ENCODE results near the gene RBMS3.
"Not testable (repeated sequence)": the region's sequence is repeated elsewhere in the genome, so short reads cannot be mapped to it uniquely, and the experiment has no call there.

The RBMS3 gene

GRCh38 chr3:29618395-29619282 lies 337.8 kb downstream of the RBMS3 start:
- no peak for DNase-seq (ENCODE audit: low read depth in 2 of 2)

- no peak for DNase-seq (ENCODE audit: low read depth in 2 of 2)
These were observed 338.8 kb downstream of the RBMS3 start for GRCh38 chr3:29619676-29620075.

GRCh38 chr3:29627136-29628117 lies 346.6 kb downstream of the RBMS3 start:
- no peak for DNase-seq (ENCODE audit: low read depth in 2 of 2)

GRCh38 chr3:29628795-29629194 lies 347.9 kb downstream of the RBMS3 start:
- no peak for DNase-seq (ENCODE audit: low read depth in 2 of 2)

GRCh38 chr3:29635888-29636287 lies 355.0 kb downstream of the RBMS3 start:
- no peak for DNase-seq (ENCODE audit: low read depth in 2 of 2)

GRCh38 chr3:29637068-29637467 lies 356.2 kb downstream of the RBMS3 start:
- no peak for DNase-seq (ENCODE audit: low read depth in 2 of 2)

GRCh38 chr3:29639578-29640290 lies 358.9 kb downstream of the RBMS3 start:
- no peak for DNase-seq (ENCODE audit: low read depth in 2 of 2)

GRCh38 chr3:29642393-29643033 lies 361.6 kb downstream of the RBMS3 start:
- DNase-seq (ENCODE audit: low read depth in 2 of 2) = no peak

GRCh38 chr3:29643034-29643425 lies 362.2 kb downstream of the RBMS3 start:
- DNase-seq (ENCODE audit: low read depth in 2 of 2) = no peak

DNA sequence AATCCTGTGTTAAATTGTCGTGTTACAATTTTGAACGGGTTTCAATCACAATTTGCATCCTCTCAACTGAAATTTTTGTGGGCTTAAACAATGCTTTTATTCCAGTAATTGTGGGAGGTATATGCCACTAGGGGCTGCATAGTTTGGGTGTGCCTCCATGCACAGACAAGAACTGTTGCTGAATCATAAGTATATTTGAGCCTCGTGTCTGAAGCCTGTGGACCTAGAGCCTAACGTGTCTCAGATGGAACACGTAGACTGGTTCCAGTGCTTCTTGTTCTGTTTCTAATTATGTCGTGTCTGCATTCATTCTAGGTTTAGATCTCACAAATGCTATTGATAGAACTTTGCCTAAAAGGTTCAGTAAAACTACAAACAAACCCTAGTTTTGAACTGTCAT lies 363.4 kb downstream of the RBMS3 start:
- DNase-seq (ENCODE audit: low read depth in 2 of 2) = no peak

DNA sequence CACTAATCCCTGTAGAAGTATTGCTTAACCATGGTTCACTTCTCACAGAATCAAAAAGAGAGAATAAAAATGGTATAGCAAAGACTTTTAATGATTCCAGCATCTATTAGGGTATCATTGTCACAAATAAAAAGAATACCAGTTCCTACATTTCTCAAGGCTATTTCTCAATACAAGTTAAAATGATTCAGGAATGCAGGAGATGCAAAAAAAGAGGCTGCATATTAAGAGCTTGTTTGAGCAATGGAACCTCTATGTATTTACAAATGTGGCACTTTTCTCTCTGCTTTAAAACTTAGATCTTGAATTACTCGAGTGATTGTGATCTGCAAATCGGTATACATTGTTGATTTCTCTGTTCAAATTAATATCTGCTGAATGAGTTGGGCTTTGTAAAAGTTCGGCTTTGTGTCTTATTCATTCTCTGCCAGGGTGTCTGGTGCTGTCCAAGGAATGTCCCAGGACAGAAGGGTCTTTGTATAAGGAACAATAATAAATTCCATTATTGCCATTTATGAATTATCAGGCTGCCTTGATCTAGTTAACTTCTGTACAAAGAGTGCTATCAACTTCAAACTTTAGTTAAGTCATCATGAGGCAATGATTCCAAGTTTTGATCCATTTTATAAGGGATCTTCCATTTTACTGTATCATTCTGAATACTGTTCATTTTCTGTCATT lies 364.2 kb downstream of the RBMS3 start:
- DNase-seq (ENCODE audit: low read depth in 2 of 2) = no peak

DNA sequence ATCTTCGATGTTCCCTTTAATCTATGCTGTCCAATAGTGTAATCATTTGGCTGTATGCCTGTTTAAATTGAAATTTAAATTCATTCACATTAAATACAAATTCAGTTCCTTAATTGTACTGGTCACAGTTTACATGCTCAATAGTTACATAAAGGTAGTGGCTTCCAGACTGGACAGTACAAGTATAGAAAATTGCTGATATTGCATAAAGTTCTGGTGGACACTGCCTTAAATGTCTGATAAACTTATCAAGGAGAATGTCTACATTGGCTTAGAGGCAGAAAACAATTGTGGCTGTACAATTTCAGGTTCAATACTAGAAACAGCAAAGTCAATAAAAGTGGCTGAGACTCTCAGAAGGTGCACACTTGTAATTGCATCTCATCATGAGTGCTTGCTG lies 365.2 kb downstream of the RBMS3 start:
- no peak for DNase-seq (ENCODE audit: low read depth in 2 of 2)

DNA sequence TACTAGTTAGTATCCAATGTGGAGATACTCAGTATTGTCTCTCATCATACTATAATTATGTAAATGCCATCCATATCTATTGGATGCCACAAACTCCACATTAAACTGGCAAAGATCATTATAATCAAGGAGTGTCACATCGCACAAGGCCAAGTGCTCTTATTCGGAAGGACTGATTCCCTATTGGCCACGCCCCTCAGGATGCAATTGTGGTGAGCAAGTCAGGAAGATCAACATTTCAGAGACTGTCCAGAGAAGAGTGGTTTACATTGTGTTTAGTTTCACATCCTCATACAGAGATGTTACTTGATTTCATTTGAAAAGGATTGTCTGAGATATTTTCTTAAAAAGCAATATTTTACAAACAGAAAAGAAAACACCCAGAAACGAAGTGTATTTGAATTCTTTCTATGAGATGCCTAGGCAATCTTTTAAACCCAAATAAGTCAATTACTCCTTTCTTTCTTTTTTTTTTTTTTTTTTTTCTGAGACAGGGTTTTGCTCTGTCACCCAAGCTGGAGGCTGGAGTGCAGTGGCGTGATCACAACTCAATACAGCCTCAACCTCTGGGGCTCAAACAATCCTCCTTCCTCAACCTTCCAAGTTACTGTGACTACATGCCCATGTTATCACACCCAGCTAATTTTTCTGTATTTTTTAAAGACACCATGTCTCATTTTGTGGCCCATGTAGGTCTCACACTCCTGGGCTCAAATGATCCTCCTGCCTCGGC lies 369.1 kb downstream of the RBMS3 start:
- DNase-seq (ENCODE audit: low read depth in 2 of 2) = no peak

DNA sequence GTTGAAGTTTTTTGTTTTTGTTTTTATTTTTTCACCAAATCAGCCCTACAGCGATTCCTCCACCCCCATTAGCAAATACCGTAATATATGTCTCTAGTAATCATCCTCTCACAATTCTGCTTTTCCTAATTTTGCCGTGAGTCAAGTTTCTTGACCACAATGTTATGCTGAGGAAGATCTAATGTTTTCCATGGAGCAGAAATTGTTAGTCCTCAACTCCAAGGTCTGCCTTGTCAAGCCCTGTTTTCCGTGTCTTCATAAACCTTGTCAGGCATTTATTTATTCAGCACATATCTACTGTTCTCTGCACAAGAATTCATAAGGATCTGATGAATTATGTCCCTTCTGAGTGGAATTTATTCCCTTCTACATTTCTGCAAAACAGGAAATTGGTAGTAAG lies 372.8 kb downstream of the RBMS3 start:
- no peak for DNase-seq (ENCODE audit: low read depth in 2 of 2)

- DNase-seq (ENCODE audit: low read depth in 2 of 2) = no peak
These were observed 374.3 kb downstream of the RBMS3 start for GRCh38 chr3:29655015-29655747.

GRCh38 chr3:29665688-29666087 lies 384.8 kb downstream of the RBMS3 start:
- DNase-seq (ENCODE audit: low read depth in 2 of 2) = no peak

GRCh38 chr3:29668233-29668632 lies 387.4 kb downstream of the RBMS3 start:
- DNase-seq (ENCODE audit: low read depth in 2 of 2) = no peak

DNA sequence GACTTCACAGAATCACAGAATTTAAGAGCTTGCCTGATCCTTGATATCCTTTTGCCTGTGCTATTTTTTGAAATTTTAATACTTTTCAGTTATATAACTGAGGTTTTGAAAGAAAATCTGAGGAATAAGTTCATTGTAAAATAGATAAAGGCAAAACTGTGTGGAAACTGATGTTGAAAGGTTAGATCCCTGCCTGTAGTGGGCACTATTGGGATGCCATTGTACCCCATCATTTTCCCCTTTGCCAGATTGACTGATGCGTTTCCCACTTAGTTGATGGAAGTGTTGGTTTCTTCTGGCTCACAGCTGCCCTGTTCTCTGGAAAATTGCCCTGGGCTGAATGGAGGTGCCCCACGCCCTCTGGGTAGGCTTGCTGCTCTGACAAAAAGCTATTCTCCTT lies 387.9 kb downstream of the RBMS3 start:
- DNase-seq (ENCODE audit: low read depth in 2 of 2) = no peak

- DNase-seq (ENCODE audit: low read depth in 2 of 2) = not testable (repeated sequence)
These were observed 389.6 kb downstream of the RBMS3 start for GRCh38 chr3:29670476-29670875.
